ENCODE results near the gene GDE1.

DNA sequence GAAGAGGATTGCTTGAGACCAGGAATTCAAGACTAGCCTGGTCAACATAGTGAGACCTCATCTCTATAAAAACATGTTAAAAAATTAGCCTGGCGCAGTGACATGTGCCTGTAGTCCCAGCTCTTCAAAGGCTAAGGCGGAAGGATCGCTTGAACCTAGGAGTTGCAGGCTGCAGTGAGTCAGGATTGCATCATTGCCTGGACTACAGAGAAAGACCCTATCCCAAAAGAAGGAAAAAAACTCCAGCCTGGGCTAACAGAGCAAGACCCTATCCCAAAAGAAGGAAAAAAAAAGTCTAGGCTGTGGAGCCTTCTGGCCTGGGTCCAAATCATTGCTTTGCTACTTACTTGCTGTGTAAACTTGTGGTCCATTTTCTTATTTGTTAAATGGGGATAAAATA is 6.8 kb upstream of the GDE1 start:
- TF ChIP-seq, protein P1, sequence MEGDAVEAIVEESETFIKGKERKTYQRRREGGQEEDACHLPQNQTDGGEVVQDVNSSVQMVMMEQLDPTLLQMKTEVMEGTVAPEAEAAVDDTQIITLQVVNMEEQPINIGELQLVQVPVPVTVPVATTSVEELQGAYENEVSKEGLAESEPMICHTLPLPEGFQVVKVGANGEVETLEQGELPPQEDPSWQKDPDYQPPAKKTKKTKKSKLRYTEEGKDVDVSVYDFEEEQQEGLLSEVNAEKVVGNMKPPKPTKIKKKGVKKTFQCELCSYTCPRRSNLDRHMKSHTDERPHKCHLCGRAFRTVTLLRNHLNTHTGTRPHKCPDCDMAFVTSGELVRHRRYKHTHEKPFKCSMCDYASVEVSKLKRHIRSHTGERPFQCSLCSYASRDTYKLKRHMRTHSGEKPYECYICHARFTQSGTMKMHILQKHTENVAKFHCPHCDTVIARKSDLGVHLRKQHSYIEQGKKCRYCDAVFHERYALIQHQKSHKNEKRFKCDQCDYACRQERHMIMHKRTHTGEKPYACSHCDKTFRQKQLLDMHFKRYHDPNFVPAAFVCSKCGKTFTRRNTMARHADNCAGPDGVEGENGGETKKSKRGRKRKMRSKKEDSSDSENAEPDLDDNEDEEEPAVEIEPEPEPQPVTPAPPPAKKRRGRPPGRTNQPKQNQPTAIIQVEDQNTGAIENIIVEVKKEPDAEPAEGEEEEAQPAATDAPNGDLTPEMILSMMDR (IDR thresholded peaks at IDR 0.05), result no peak
- no peak for TF ChIP-seq POLR2A (IDR thresholded peaks at IDR 0.05)

All from esophagus squamous epithelium (tissue), 4 donors.